Measurements from ENCODE around the gene ANKRD30A.
"Not testable (repeated sequence)": the region's sequence is repeated elsewhere in the genome, so short reads cannot be mapped to it uniquely, and the experiment has no call there.

The ANKRD30A gene

DNA sequence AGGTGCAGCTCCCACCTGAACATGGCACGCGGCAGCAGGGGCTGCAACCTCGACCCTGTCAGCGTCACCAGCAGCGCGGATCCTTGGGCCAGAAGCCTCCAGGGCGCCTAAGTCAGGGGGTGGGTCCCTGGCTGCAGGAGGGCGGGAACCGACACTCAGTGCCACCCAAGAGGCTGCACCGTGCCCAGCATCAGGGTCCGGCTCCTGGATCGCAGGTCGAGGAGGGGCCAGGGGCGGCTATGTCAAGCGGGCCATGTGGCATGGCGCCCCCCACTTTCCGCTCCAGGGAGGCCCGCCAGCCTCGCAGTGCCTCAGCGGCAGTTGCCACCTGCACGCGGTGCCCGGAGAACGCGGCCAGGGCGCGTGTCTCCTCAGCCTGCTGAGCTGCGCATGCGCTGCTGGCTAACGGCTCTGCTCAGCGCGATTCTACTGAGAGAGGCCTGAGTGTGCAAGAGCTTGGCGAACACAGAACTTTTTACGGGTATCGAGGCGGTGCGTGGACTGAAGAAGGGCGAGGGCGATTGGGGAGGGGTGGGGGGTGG lies at the start of gene ANKRD30A:
TSS of gene ANKRD30A (plus strand) at position 408 of the 542 bp plus-strand sequence. CDS start 190 bp downstream, outside the sequence.
- no peaks in the 10 kb centered on the region for H3K27me3 Mint-ChIP-seq
- no peak within 1 kb of the TSS for H3K4me3 Mint-ChIP-seq
- H3K27ac Mint-ChIP-seq, result no peak within 1 kb of the TSS
- peaks cover 5 to 7% of the 10 kb centered on the region in 2 donors for H3K9me3 Mint-ChIP-seq
- no peak for ATAC-seq
- DNase-seq, result no peak
- no peaks in the 10 kb centered on the region for H3K4me1 Mint-ChIP-seq

DNA sequence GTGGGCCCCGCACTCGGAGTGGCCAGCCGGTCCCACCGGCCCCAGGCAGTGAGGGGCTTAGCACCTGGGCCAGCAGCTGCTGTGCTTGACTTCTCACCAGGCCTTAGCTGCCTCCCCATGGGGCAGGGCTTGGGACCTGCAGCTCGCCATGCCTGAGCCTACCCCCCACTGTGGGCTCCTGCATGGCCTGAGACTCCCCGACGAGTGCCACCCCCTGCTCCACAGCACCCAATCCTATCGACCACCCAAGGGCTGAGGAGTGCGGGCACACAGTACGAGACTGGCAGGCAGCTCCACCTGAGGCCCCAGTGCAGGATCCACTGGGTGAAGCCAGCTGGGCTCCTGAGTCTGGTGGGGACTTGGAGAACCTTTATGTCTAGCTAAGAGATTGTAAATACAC lies 49.3 kb upstream of the ANKRD30A start:
- H3K4me1 Mint-ChIP-seq, ATAC-seq, H3K4me3 Mint-ChIP-seq, H3K27me3 Mint-ChIP-seq, DNase-seq, H3K27ac Mint-ChIP-seq: not testable (repeated sequence)
- peaks cover 5 to 14% of the 10 kb centered on the region in 2 donors for H3K9me3 Mint-ChIP-seq

GRCh38 chr10:37095792-37096573 lies 29.4 kb upstream of the ANKRD30A start:
- no peak overlapping the region for H3K4me3 Mint-ChIP-seq
- no peak overlapping the region for H3K27ac Mint-ChIP-seq
- no peaks in the 10 kb centered on the region for H3K27me3 Mint-ChIP-seq
- ATAC-seq (no peak), DNase-seq (no peak)
- no peaks in the 10 kb centered on the region for H3K4me1 Mint-ChIP-seq
- peaks cover 23 to 37% of the 10 kb centered on the region in 2 donors for H3K9me3 Mint-ChIP-seq

- no peak for ATAC-seq
- Mint-ChIP-seq H3K27me3 (no peaks in the 10 kb centered on the region), H3K4me1 (no peaks in the 10 kb centered on the region), H3K4me3 (no peak overlapping the region), H3K9me3 (peaks cover 29 to 40% of the 10 kb centered on the region in 2 donors), H3K27ac (no peak overlapping the region)
- DNase-seq, result no peak
These were observed 24.1 kb upstream of the ANKRD30A start for GRCh38 chr10:37101261-37101660.

- ATAC-seq, result no peak
- Mint-ChIP-seq H3K4me1 (no peaks in the 10 kb centered on the region), H3K27ac (no peak overlapping the region), H3K4me3 (no peak overlapping the region), H3K27me3 (no peaks in the 10 kb centered on the region), H3K9me3 (peaks cover 18 to 26% of the 10 kb centered on the region in 2 donors)
- DNase-seq, result no peak
These were observed 16.4 kb upstream of the ANKRD30A start for GRCh38 chr10:37109000-37109399.

GRCh38 chr10:37124532-37124931 lies 866 bp upstream of the ANKRD30A start:
- H3K9me3 Mint-ChIP-seq, result peaks cover 2 to 7% of the 10 kb centered on the region in 2 donors
- no peak overlapping the region for H3K4me3 Mint-ChIP-seq
- DNase-seq (no peak), ATAC-seq (no peak)
- H3K4me1 Mint-ChIP-seq, result no peaks in the 10 kb centered on the region
- no peak overlapping the region for H3K27ac Mint-ChIP-seq
- H3K27me3 Mint-ChIP-seq, result no peaks in the 10 kb centered on the region

DNA sequence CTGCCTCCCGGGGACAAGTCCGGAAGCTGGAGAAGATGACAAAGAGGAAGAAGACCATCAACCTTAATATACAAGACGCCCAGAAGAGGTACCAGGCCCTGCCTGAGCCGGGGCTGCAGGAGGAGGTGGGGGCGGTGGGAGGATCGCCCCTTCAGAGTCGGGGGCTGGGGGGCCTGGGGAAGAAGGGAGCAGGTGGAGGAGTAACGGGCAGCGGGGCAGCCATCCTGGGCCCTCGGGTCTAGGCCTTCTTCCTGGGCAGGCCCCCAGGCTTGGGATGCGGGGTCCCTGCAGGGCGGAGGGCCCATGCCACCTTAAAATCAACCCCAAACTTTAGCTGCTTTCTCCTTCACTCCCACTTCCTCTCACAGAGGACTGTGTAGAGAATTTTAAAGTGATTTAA lies 523 bp downstream of the ANKRD30A start:
- no peaks in the 10 kb centered on the region for H3K27me3 Mint-ChIP-seq
- no peak for ATAC-seq
- H3K4me3 Mint-ChIP-seq, result no peak overlapping the region

DNA sequence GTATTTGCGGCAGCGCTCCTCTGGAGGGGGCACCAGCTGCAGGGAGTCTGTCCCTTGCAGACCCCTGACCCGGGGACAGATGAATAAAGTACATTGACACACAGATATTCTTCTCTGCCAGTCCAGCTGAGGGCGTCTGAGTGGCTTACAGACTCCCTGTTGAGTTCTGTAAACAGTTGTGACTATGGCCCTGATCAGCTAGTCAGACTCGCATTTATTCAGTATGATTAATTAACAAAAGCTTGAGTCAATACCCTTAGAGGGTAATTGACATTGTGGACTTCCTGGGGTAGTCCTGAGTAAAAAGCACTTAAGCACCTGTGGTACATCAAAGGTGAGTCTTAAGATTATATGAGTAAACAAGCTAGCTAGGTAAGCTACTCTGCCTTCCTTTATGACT lies 21.0 kb downstream of the ANKRD30A start:
- Mint-ChIP-seq H3K4me1 (no peaks in the 10 kb centered on the region), H3K27ac (no peak overlapping the region), H3K9me3 (peaks cover 6 to 19% of the 10 kb centered on the region in 2 donors), H3K27me3 (no peaks in the 10 kb centered on the region), H3K4me3 (no peak overlapping the region)
- DNase-seq (no peak), ATAC-seq (no peak)

More for the DNA sequence above, 523 bp downstream of the ANKRD30A start:
- Mint-ChIP-seq H3K9me3 (peaks cover 5 to 7% of the 10 kb centered on the region in 2 donors), H3K27ac (no peak overlapping the region), H3K4me1 (no peaks in the 10 kb centered on the region)
- DNase-seq, result no peak

DNA sequence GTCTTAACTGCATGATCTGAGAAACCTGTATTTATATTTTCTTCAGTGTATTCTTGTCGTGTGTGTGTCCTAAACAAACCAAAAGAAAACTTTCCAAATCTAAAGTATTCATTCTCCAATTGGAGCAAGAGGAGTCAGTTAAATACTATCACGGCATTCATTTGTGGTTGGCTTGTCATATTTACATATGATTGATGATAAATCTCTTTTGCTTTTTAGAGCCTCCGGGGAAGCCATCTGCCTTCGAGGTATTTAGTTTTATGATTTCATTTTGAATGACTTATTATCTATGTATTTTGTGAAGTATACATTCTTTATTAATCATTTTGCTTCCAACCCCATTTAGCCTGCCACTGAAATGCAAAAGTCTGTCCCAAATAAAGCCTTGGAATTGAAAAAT lies 37.0 kb downstream of the ANKRD30A start:
- DNase-seq, H3K9me3 Mint-ChIP-seq, H3K27me3 Mint-ChIP-seq, ATAC-seq, H3K27ac Mint-ChIP-seq, H3K4me3 Mint-ChIP-seq, H3K4me1 Mint-ChIP-seq: not testable (repeated sequence)

DNA sequence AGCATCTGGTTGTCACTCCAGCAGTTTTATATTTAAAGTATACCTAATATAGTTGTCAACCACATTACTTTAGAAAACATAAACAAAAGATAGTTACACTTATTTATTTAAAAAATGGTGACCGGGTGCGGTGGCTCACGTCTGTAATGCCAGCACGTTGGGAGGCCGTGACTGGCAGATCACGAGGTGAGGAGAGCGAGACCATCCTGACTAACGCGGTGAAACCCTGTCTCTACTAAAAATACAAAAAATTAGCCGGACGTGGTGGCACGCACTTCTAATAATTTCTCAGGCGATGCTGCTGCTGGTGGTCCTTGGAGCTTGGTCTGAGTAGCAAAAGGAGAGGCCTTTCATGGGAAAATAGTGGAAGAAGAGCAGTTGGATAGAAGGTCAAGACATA lies 46.5 kb downstream of the ANKRD30A start:
- not testable (repeated sequence) for H3K4me1 Mint-ChIP-seq, H3K27ac Mint-ChIP-seq, H3K27me3 Mint-ChIP-seq, DNase-seq, H3K9me3 Mint-ChIP-seq, H3K4me3 Mint-ChIP-seq, ATAC-seq

DNA sequence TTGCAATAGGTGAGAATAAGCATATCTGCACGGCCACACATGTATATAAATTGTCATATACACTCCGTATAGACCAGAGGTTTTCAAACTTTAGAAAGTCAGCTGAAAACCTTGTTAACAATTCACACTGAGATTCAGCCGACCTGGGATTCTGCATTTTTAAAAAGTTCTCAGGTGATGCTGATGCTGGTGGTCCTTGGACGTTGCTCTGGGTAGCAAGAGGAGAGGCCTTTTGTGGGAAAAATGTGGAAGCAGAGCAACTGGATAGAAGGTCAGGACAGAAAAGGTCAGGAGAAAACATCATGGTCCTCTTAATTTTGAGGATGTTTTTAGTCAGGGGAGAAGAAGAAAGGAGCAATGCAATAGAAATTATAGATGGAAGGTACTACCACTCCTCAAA lies 52.9 kb downstream of the ANKRD30A start:
- H3K4me1 Mint-ChIP-seq, ATAC-seq, H3K4me3 Mint-ChIP-seq, DNase-seq, H3K9me3 Mint-ChIP-seq, H3K27me3 Mint-ChIP-seq, H3K27ac Mint-ChIP-seq: not testable (repeated sequence)

DNA sequence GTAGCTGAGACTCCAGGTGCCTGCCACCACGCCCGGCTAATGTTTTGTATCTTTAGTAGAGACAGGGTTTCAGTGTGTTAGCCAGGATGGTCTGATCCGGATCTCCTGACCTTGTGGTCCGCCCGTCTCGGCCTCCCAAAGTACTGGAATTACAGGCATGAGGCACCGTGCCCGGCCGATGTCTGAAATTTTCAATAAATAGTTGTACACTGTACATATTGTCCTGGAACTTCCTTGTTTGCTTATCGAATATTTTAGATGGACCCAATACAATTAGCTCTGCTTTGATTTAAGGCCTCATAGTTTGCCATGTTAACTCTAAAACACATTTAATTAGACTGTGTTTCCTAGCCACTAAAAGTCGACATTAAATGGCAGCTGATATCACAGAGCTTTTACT lies 57.3 kb downstream of the ANKRD30A start:
- H3K4me1 Mint-ChIP-seq, H3K9me3 Mint-ChIP-seq, H3K4me3 Mint-ChIP-seq, H3K27ac Mint-ChIP-seq, ATAC-seq, DNase-seq, H3K27me3 Mint-ChIP-seq: not testable (repeated sequence)

DNA sequence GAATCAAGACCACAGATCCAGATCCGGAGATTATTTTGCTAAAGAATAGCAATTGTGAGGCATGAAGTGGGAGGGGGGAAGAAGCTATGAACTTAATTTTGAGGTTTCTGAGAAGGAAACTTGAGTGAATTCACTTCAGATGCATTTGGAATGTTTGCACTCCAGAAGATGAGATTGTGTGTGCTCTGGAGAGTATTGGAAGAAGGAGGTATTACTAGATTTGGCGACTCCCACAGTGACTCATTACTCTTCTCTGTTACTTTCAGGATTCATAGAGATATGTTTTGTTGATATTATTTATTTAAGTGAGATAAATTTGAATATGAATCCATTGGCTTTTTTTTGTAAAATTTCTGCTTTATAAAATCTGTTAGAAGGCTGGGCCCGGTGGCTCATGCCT lies 80.7 kb downstream of the ANKRD30A start:
- Mint-ChIP-seq H3K4me1 (no peaks in the 10 kb centered on the region), H3K9me3 (peaks cover 28 to 37% of the 10 kb centered on the region in 2 donors), H3K27me3 (no peaks in the 10 kb centered on the region), H3K27ac (no peak overlapping the region), H3K4me3 (no peak overlapping the region)
- ATAC-seq, result no peak
- no peak for DNase-seq

DNA sequence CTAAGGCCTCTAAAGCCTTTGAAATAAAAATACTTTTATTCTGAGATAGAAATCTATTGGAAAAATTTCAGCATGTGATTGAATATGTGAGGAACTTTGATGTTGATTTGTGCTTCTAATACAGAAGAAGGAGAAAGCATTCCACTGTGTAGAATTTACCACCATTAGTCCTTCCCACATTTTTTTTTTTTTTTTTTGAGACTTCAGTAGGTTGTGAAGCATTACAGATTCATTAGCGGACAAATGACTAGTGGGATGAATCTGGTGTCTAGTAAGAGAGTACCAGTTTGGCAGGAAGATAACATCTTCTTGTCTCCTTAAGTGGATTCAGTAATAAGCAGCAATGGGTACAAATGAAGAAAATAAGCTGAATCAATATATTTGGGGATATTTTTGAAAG lies 95.5 kb downstream of the ANKRD30A start:
- DNase-seq (no peak), ATAC-seq (no peak)
- Mint-ChIP-seq H3K4me3 (no peak overlapping the region), H3K9me3 (peaks cover 13 to 17% of the 10 kb centered on the region in 2 donors), H3K4me1 (no peaks in the 10 kb centered on the region), H3K27me3 (no peaks in the 10 kb centered on the region), H3K27ac (no peak overlapping the region)

- DNase-seq (no peak), ATAC-seq (no peak)
- Mint-ChIP-seq H3K27ac (no peak overlapping the region), H3K9me3 (peaks cover 13 to 17% of the 10 kb centered on the region in 2 donors), H3K4me1 (no peaks in the 10 kb centered on the region), H3K4me3 (no peak overlapping the region), H3K27me3 (no peaks in the 10 kb centered on the region)
These were observed 96.6 kb downstream of the ANKRD30A start for GRCh38 chr10:37222046-37222445.

GRCh38 chr10:37225163-37225562 lies 99.8 kb downstream of the ANKRD30A start:
- DNase-seq (no peak), ATAC-seq (no peak)
- peaks cover 9 to 11% of the 10 kb centered on the region in 2 donors for H3K9me3 Mint-ChIP-seq
- H3K4me1 Mint-ChIP-seq, result no peaks in the 10 kb centered on the region
- no peaks in the 10 kb centered on the region for H3K27me3 Mint-ChIP-seq
- no peak overlapping the region for H3K4me3 Mint-ChIP-seq
- no peak overlapping the region for H3K27ac Mint-ChIP-seq
